GM19452 (cell line): ENCODE data around the gene NAPG.
"Not testable (repeated sequence)": the region's sequence is repeated elsewhere in the genome, so short reads cannot be mapped to it uniquely, and the experiment has no call there.

Experiments
- ATAC-seq: cut with Tn5 transposase; IDR thresholded peaks from one replicate; pipeline ENCODE4 v1.9.1; 2021; ENCODE audit not compliant: unreplicated experiment

The NAPG gene

DNA sequence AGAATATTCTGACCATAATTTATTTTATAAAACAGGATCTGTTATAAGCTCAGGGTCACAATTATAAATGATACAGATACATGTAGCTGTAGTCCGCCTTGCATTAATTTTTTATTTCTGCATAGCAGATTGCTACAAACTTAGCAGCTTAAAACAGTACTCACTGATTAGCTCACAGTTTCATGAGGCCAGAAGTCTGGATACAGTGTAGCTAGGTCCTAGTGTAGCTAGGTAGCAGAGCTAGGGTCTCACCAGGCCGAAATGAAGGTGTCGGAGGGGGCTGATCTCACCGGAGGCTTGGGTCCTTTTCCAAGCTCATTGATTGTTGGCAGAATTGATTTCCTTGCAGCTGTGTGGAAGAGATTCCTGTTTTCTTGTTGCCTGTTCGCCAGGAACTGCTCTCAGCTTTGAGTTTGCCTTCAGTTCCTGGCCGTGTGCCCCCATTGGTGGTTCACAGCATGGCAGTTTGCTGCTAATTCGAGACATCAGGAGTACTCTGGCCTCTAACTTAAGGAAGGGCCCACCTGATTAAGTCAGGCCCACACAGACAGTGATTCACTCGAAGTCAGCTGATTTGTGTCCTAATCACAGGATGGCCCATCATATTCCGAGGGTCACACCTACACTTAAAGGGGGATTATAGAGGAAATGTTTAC lies 18.4 kb downstream of the NAPG start:
- ATAC-seq = no peak

DNA sequence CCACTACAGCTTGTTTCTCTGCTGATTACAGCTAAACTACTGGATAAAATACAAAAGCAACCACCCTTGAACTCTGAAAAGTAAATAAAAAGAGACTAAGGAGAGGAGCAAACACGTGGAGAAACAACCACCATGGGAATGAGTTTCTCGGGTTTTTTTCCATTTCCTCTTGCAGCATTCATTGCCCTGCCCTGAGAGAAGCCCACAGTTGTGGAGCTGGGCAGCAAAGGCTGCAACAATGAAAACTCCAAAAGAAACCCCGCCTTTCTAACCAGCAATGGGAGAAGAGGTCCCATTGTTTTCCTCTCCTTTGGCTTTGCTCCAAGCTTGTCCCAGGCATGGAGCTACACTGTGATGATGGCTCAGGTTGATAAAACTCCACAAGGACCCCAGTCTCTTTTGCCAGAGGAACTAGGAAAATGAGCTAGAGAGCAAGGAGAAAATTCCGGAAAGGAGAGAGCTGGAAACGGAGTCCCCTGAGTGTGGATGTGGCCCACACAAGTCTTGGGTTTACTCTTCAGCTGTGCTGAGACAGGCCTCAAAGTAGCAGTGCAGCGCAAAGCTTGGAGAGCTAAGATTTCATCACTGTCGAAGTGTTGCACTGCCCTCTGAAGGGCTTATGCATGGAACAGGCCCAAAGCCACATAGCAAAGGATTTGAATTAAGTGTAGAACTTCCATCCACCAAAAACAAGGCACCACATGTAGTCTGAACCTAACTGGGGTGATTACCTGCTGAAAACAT lies 20.9 kb downstream of the NAPG start:
- no peak for ATAC-seq

DNA sequence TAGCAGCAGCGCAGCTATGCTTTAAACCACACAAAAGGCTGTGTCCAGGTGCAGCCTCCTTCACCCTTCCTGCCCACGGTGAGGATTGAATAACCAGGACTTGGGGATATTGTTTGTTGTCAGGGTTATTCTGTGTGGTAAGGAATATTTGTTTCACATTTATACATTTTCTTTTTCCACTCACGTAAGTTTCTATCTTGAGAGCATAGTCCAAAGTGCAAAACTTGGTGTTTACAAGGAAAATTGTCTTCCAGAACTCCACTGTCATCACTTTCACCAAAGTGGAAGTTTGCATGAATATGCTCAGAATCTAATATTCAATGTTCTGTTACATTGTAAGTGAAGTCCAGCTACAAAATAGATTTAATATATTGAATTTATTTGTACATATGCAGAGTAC lies 26.4 kb downstream of the NAPG start:
- no peak for ATAC-seq

DNA sequence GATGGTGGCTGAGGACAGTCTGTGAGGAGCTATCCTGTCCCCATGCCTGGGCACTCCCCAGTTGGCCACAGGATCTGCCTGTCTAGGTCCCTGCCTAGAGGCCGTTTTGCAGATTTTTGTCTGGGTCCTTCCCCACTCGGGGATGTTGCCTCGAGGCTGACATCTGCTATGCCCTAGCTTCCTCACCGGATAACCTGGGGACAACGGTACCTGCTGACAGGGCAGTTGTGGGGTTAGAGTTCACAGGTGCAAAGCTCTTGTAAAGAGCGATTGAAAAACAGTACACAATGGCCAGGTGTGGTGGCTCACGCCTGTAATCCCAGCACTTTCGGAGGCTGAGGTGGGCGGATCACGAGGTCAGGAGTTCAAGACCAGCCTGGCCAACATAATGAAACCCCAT lies 30.4 kb downstream of the NAPG start:
- not testable (repeated sequence) for ATAC-seq

DNA sequence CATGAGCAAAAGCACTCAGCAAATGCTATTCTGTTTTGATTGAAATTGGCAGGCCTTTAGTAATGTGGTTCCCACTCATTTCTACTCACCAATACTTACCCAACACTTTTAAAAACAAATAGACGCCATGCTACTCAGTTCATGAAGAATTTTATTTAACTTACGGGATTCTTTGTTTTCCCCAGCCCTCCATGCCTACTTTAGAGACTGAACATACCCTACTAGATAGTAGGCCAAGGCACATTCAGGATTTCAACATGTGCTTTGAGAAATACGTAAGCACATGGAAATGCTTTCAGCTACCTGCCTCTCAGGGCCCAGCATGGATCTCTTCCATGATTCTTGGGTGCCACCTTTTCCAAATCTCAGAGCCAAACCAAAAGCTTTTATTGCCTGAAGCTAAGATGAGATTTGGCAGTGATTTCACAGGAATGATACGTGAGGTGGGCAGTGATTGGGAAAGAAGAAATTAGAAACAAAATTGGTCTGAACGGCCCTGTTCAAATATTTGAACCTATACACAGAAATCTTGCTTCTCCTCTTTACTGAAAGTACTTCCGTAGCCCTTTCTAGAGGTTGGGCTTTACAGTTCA lies 31.4 kb downstream of the NAPG start:
- ATAC-seq = no peak

DNA sequence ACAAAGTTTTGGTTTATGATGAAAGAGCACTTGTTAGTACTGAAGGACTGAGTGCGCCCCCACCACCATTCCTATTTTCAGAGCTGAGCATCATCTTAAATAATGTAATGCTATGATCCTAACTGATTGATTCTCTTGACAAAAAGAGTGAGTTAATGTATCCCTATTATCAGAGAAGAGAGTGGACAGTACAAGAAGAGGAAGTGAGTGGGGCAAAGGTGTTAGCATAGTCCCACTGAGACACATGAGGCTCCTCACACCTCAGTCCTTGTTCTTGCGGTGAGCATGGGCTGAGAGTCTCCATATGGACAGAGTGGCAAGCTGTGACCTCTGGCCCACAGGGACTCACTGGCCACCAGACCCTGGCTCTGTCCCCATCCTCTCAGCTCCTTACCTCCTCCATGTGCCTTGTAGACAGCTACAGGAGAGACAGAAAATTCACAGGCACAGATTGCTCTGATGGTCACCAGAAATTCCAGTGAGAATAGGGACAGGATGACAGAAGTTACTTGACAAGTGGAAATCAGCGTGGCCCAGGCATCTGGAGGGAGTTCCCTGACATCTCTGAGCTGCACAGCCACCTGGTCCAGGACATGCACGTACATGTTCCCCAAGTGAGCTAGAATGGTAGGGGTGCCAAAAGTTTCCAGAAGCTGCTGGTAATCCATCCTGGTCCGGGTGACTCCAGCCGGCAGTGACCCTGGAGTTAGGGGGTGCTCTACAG lies 32.6 kb downstream of the NAPG start:
- no peak for ATAC-seq

DNA sequence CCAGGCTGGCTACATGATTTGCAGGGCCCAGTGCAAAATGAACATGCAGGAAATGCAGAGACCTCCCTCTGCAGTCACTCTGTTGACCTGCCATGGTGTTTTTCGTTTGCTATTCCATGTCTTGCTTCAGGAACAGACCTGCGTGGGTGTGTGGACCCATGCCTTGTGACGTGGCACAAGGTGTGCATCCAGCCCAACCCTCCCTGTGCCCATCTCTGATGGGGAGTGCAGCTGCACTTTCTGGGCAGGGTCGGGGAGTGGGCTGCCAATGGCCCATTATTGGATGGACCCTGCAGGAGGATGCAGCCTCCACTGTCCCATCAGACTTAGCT lies 33.1 kb downstream of the NAPG start:
- no peak for ATAC-seq

DNA sequence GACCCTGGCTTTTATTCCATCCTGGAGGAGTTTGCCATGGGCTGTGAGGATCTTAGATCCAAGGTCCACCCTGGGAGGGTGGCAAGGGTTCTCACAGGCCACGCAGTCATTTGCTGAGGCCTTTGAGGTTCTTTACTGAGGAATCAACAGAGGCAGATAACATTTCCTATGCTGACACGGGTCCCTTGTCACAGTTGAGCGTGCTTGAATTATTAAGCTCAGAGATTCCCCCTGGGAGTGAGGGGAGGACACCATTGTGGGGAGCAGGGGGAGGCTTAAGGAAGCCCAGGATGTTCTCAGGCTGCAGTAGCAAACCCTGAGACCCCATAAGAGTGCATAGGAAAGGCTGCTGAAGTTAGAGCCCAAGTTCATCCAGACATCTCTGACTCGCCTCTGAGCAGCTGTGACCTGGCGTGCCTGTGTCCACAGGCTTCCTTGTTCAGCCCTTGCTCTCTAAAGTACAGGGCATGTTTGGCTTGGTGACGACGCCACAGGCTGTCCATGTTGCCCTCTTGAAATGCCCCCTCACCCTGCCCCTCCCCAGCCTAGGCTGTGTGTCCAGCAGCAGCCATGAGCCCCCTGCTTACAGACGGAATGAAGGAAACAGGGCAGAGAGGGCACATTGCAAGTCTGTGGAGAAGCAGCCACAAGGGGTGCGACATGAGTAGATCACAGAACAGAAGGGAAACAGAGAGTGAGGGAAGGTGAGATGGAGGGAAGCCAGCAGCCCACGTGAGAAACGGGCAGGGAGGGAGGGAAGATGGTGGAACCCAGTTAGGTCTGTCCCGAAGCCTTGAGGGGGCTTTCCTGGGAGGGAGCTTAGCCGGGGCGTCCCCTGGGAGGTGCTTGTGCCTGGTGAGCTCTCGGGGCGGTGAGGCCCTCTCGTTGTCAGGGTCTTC lies 34.0 kb downstream of the NAPG start:
- peak; percentile 49 for ATAC-seq

DNA sequence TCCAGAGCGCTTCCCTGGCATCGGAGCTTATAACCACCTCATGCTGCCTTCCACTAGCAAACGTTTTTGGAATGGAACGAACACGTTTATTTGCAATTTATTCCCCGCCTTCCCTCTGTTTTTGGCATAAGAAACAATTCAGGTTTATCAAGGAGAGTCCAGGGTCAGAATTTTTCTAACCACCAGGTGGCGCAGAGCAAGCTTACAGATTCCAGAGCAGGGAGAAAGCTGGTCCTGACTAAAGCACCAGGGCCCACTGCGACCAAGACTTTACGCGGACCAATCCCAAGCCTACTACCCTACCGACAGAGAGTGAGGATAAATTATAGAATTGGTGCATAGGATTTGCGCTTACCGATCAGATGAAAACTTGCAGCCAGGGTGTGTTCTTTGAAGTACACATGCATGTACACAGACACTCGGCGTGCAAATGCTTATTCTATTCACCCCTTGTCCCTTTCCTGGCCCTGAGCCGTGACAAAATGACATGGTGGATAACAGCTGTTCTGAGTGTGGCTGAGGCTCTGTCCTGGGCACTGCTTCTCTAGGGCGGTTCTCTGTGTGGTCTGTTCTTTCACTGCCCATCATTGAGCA lies 34.7 kb downstream of the NAPG start:
- peak; percentile 69 for ATAC-seq

DNA sequence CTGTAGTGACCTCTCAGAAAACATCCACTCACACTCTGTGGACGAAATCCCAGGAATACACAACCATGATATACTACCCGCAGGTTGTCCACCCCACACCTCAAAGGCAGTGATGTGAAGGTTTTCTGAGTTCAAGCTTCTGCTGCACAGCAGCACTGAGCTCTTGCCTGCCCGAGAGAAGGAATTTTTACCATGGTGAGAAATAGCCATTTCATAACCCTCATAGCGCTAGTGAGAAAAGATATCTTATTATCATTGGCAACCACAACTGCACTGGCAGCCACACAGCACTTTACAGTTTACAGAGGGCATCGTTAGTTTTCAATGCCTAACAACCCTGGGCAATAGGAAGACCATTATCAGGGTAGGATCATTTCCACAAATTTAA lies 36.9 kb downstream of the NAPG start:
- no peak for ATAC-seq

DNA sequence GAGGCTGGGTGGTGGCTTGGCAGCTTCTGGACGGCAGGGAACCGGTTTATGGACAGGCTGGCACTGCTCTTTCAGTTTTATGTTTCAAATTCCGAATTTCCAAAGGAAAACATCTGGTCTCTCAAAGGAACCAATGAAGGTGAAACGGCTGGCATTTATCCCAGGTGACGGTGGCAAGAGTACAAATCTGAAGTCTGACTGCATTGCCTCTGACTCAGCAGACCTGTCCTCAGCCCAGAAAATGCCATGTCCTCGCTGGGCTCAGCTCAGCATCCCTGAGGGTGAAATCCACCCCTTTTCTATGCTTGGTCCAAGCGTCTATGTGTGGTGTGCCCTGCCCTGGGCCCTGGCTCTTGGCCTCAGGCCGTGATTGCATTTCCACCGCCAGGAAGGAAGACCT lies 38.1 kb downstream of the NAPG start:
- ATAC-seq = no peak

DNA sequence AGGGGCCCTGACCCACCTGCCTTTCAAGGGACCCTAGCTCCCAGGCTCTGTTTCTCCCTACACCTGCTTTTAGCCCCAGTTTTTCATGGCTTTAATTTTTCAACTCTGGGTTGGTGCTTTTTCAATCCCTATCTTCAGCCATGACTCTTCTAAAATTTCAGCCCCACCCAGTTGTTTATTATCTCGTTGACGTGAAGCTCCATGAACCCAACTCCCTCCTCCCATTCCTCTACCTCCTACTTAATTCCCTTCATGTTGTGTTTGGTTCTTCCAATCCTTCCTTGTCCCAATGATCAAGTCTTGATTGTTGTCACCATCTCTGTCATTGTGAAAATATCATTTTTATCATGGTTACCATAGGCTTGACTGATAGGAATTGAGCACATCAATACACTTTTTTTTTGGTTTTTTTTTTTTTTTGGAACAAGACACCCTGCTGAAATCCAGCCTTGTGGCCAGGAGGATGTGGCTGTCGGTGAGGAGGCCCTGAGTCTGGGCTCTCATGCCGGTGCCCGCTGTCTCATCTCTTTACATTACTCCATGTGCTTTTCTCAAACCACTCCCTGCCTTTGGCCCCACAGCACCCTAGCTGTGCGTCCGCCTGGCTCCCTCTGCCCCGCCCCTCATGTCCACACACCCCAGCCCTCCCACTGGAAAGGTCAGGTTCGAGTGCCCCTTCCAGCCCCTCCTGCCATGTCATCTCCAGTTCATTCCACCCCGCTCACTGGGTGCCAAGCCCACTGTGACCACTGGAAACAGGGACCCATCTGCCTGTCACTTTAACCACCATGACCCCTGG lies 39.3 kb downstream of the NAPG start:
- no peak for ATAC-seq

DNA sequence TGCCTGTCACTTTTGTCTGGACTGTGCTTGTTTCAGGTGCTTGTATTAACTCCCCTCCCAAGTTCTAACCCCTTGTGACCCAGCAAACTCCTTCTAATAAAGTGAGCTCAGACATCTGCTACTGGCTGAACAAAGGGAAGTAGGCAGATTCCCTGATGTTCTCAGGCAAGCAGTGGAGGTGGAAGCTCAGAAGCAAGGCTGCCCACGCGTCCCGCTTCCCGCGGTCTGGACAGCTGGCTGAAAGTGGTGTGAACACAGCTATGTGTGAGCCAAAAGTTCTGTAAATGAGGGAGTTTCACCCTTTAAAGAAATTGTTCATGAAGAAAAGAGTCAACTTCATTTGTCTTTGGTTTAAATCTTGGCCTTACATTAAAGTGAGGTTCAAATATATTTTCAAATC lies 40.0 kb downstream of the NAPG start:
- no peak for ATAC-seq

DNA sequence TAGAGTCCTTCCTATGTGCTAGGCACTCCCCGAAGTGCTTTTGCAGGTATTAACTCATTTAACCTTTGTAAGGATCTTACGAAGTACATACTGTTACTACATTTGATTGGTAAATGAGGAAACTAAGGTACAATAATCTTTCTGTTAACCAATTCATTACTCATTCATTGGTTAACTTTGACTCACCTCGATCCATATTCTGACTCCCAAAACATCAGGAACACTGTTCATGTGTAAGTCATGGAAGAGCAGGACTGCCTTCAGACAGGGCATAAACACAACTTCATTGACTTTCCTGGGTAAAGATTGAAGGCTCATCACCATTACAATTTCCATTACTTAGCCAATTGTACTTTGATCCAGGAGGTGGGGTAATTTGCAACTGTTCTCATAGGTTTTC lies 40.6 kb downstream of the NAPG start:
- no peak for ATAC-seq

DNA sequence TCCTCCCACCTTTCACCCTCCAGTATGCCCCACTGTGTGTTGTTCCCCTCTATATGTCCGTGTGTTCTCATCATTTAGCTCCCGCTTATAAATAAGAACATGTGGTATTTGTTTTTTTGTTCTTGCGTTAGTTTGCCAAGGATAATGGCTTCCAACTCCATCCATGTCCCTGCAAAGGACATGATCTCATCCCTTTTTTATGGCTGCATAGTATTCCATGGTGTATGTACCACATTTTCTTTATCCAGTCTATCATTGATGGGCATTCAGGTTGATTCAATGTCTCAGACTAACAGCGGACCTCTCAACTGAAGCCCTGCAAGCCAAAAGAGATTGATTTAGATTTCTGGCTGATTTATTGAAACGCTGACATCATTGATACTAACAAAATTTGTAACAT lies 44.1 kb downstream of the NAPG start:
- ATAC-seq = not testable (repeated sequence)

DNA sequence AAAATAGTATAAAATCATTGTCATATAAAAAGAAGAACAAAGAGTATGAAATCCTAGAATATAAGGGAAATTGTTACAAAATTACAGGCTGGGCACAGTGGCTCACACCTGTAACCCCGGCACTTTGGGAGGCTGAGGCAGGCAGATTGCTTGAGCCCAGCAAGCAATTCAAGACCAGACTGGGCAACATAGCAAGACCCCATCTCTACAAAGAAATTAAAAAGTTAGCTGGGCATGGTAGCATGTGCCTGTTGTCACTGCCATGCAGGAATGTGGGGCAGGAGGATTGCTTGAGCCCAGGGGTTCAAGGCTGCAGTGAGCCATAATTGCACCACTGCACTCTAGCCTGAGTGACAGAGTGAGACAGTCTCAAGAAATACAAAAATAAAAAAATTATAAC lies 44.8 kb downstream of the NAPG start:
- ATAC-seq = no peak

DNA sequence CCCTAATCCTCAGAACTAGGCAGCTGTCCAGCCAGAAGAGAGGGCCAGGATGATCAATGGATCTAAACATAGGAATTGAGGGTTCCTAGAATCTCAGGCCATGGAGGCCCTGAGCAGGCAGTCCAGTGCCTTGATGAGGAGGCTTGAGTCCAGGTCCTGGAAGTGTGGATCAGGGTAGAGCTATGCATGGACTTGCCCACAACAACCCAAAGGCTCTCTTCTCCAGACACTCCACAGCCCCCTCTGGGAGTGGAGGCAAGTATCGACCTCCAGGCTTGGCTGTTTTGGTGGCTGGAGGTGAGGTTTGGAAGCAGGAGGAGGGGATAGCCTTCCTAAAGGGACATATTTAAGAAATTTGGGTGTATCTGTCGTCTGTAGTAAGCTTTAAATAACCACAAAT lies 45.7 kb downstream of the NAPG start:
- ATAC-seq = no peak

DNA sequence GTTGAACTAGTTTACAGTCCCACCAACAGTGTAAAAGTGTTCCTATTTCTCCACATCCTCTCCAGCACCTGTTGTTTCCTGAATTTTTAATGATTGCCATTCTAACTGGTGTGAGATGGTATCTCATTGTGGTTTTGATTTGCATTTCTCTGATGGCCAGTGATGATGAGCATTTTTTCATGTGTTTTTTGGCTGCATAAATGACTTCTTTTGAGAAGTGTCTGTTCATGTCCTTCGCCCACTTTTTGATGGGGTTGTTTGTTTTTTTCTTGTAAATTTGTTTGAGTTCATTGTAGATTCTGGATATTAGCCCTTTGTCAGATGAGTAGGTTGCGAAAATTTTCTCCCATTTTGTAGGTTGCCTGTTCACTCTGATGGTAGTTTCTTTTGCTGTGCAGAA lies 47.4 kb downstream of the NAPG start:
- ATAC-seq = not testable (repeated sequence)

DNA sequence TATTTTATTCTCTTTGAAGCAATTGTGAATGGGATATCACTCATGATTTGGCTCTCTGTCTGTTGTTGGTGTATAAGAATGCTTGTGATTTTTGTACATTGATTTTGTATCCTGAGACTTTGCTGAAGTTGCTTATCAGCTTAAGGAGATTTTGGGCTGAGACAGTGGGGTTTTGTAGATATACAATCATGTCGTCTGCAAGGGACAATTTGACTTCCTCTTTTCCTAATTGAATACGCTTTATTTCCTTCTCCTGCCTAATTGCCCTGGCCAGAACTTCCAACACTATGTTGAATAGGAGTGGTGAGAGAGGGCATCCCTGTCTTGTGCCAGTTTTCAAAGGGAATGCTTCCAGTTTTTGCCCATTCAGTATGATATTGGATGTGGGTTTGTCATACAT lies 48.6 kb downstream of the NAPG start:
- ATAC-seq = not testable (repeated sequence)
